Bronchus fibroblast of lung (primary cell): Measurements from ENCODE around the gene PDE11A. TPM values are rescaled to one million over a fixed set of nuclear protein-coding genes. Genes with fewer than 3 reads are reported as not detected.

Experiments
- total RNA-seq: library from RNA; depleted of rRNA; stranded (reverse); fragments of >200 nt; gene quantifications from 2 replicates; pipeline ENCODE4 v1.2.3, GENCODE V29; 2015

PDE11A gene
- not detected in 2 replicates for total RNA-seq

DNA sequence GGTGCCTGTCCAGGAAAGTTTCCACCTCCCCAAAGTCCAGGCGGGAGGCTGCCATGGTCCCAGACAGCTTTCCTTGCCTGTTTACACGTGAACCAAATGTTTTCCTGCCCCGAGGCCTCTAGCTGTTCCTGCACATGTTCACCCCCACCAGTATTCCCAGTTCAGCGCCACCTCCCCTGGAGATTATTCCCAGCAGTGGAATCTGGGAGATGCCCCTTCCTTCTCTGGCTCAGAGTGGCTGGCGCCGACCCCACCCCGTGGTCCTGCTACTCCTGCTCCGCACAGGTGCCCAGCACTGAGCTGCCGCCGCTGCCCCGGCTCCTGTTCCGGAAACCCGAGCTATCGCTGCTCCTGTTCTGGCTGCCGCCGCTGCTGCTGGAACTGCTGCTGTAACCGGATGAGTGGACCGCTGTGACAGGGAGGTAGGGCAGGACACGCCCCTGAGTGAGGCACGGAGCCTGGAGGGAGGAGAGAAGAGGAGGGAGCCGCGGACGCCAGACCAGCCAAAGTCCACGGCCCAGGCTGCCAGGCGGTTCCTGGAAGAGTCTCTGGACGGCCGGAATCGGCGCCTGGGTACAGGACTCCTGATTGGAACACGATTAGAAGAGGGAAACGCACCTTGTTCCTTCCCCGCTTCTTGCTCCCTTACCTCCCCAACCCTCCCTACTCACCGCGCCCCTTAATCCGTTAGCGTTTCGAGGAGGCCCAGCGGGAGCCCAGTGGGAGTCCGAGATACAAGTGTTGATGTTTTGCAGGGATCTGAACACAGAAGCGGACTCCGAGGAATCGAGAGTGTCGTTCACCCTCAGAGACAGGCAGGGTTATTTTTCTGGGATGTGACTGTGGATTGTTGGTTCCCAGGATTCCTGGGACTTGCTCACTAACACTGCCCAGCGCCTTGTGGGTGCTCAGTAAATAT lies at the start of gene PDE11A:
TSS of gene PDE11A (minus strand) at position 395 of the 919 bp plus-strand sequence. CDS start at position 55, 340 bp downstream.

DNA sequence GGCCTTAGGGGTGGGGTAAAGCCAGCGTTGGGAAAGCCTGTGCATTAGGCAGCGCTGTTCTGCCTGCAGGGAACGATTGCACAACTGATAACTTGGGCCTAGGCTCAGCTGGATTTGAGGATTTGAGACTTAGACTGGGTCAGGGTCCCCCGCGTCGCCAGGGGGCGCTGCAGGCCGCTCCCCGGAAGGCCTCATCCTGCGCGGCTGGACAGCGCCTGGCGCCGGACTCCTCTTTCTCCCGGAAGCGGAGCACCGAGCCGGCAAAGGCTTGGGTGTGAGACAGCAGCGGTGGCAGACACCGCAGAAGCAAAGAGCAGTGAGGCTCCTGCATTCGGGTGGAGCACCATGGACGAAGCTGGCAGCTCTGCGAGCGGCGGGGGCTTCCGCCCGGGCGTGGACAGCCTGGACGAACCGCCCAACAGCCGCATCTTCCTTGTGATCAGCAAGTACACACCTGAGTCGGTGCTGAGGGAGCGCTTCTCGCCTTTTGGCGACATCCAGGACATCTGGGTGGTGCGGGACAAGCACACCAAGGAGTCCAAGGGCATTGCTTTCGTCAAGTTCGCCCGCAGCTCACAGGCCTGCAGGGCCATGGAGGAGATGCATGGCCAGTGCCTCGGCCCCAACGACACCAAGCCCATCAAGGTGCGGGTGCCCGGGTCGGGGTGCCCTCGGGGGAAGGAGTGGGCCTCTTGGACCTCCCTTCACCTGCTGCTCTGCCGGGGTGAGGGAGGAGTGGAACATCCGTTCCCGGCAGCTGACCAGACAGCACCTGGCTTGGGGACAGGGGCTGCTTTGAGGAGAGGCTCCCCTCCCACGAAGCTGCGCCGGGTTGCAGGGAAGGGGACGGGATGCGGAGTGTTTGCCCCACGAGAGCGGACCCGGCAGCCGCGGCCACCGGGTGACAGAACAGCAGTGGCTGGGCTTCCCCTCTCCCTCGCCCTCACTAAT lies 39.9 kb upstream of the PDE11A start, which contains the start of gene RBM45:
TSS of gene RBM45 (plus strand) at position 236 of the 951 bp plus-strand sequence. CDS start at position 346, 110 bp downstream.

Other genes with a start within 250 kb of the PDE11A start
- 11.6 and 14.1 TPM in 2 replicates for gene RBM45, start 39.7 kb upstream of the PDE11A start, total RNA-seq
- gene OSBPL6, start 121.7 kb upstream of the PDE11A start, total RNA-seq = 2.9 and 3.4 TPM in 2 replicates